ENCODE measurements around the gene SKIDA1. TPM values are rescaled to one million over a fixed set of nuclear protein-coding genes. Genes with fewer than 3 reads are reported as not detected.

The SKIDA1 gene
- total and polyA plus RNA-seq, 2 donors from 2014 or later = 0.71 to 2.9 TPM

GRCh38 chr10:21500578-21500910, 24.9 kb downstream of the SKIDA1 start:
- Histone ChIP-seq H3K4me3 (ENCODE audit: low read length in 3 of 3) (peak overlapping the region in 1 of 3 donors; percentile 59), H3K9ac (ENCODE audit: low read length in 3 of 3) (peak overlapping the region in 1 of 3 donors; percentile 60), H3K27me3 (ENCODE audit: control insufficient read depth, insufficient read depth, low read length) (no peaks in the 10 kb centered on the region), H3K27ac (ENCODE audit: low read depth in 2 of 2, low read length in 2 of 2) (peak overlapping the region; percentile 59 to 78), H3K4me1 (ENCODE audit: control insufficient read depth in 2 of 3, insufficient read depth in 2 of 3, low read depth in 1 of 3, low read length in 3 of 3) (peaks cover 4 to 12% (median 4%) of the 10 kb centered on the region in 3 donors), H3K36me3 (ENCODE audit: control insufficient read depth in 2 of 3, insufficient read depth in 3 of 3, low read length in 3 of 3) (no peaks in the 10 kb centered on the region), H3K9me3 (ENCODE audit: control insufficient read depth in 2 of 3, insufficient read depth in 1 of 3, low read length in 3 of 3) (no peaks in the 10 kb centered on the region)
- DNase-seq = no peak
- TF ChIP-seq CTCF (IDR thresholded peaks at IDR 0.05; ENCODE audit: borderline replicate concordance, extremely low read depth, insufficient read depth) = no peak
- FAIRE-seq = no peak
- intact Hi-C loops (cut with DNase I) = no loop called here

GRCh38 chr10:21499701-21500577, 25.5 kb downstream of the SKIDA1 start:
- DNase-seq (peak; percentile 71 to 85 (median 81)), FAIRE-seq (no peak)
- peak overlapping the region in 2 of 3 donors; percentile 27 to 59 for H3K4me3 ChIP-seq (ENCODE audit: low read length in 3 of 3)
- no peaks in the 10 kb centered on the region for H3K9me3 ChIP-seq (ENCODE audit: control insufficient read depth in 2 of 3, insufficient read depth in 1 of 3, low read length in 3 of 3)
- peak overlapping the region in 2 of 3 donors; percentile 10 to 60 for H3K9ac ChIP-seq (ENCODE audit: low read length in 3 of 3)
- no peaks in the 10 kb centered on the region for H3K27me3 ChIP-seq (ENCODE audit: control insufficient read depth, insufficient read depth, low read length)
- H3K4me1 ChIP-seq (ENCODE audit: control insufficient read depth in 2 of 3, insufficient read depth in 2 of 3, low read depth in 1 of 3, low read length in 3 of 3) = peaks cover 4 to 12% (median 4%) of the 10 kb centered on the region in 3 donors
- intact Hi-C loops (cut with DNase I) = no loop called here
- no peaks in the 10 kb centered on the region for H3K36me3 ChIP-seq (ENCODE audit: control insufficient read depth in 2 of 3, insufficient read depth in 3 of 3, low read length in 3 of 3)
- peak overlapping the region; percentile 59 to 78 for H3K27ac ChIP-seq (ENCODE audit: low read depth in 2 of 2, low read length in 2 of 2)
- no peak for TF ChIP-seq CTCF (IDR thresholded peaks at IDR 0.05; ENCODE audit: borderline replicate concordance, extremely low read depth, insufficient read depth)

GRCh38 chr10:21498986-21499385, 26.5 kb downstream of the SKIDA1 start:
- no peak for TF ChIP-seq CTCF (IDR thresholded peaks at IDR 0.05; ENCODE audit: borderline replicate concordance, extremely low read depth, insufficient read depth)
- Histone ChIP-seq H3K9me3 (ENCODE audit: control insufficient read depth in 2 of 3, insufficient read depth in 1 of 3, low read length in 3 of 3) (no peaks in the 10 kb centered on the region), H3K27me3 (ENCODE audit: control insufficient read depth, insufficient read depth, low read length) (no peaks in the 10 kb centered on the region), H3K4me1 (ENCODE audit: control insufficient read depth in 2 of 3, insufficient read depth in 2 of 3, low read depth in 1 of 3, low read length in 3 of 3) (peaks cover 4 to 12% (median 4%) of the 10 kb centered on the region in 3 donors), H3K27ac (ENCODE audit: low read depth in 2 of 2, low read length in 2 of 2) (peak overlapping the region; percentile 59 to 78), H3K36me3 (ENCODE audit: control insufficient read depth in 2 of 3, insufficient read depth in 3 of 3, low read length in 3 of 3) (no peaks in the 10 kb centered on the region), H3K9ac (ENCODE audit: low read length in 3 of 3) (peak overlapping the region in 1 of 3 donors; percentile 60), H3K4me3 (ENCODE audit: low read length in 3 of 3) (peak overlapping the region; percentile 18 to 59 (median 27))
- intact Hi-C loops (cut with DNase I) = no loop called here
- FAIRE-seq = no peak
- peak in 2 of 5 donors; percentile 33 to 67 for DNase-seq

All from kidney (tissue), 14 donors.